BE2C (cell line): ENCODE results near the gene DRGX.

ENCODE experiments used
- DNase-seq: peaks from one replicate; pipeline ENCODE4 v3.0.0-alpha.2; 2020
- H3K27me3 ChIP-seq: fragments of 250-450 bp; sonication (Bioruptor Pico); 2 replicates; pipeline ENCODE4 v1.5.1; 2020; ENCODE audit warnings: mild to moderate bottlenecking
- H3K36me3 ChIP-seq: fragments of 250-450 bp; sonication (Bioruptor Pico); 2 replicates; pipeline ENCODE4 v1.5.1; 2020; ENCODE audit warnings: mild to moderate bottlenecking
- H3K4me1 ChIP-seq: fragments of 250-450 bp; sonication (Bioruptor Pico); 2 replicates; pipeline ENCODE4 v1.5.1; 2020
- H3K4me3 ChIP-seq: 2 replicates; pipeline ENCODE4 v1.5.1; 2011; ENCODE audit warnings: low read depth, low read length
- H3K9me3 ChIP-seq: fragments of 250-450 bp; sonication (Bioruptor Pico); 2 replicates; pipeline ENCODE4 v1.5.1; 2020
- TF ChIP-seq, protein P1 (sequence below): IDR thresholded peaks from 2 replicates; pipeline ENCODE4 v1.5.1; 2012; ENCODE audit warnings: mild to moderate bottlenecking, low read depth, low read length

Gene DRGX

DNA sequence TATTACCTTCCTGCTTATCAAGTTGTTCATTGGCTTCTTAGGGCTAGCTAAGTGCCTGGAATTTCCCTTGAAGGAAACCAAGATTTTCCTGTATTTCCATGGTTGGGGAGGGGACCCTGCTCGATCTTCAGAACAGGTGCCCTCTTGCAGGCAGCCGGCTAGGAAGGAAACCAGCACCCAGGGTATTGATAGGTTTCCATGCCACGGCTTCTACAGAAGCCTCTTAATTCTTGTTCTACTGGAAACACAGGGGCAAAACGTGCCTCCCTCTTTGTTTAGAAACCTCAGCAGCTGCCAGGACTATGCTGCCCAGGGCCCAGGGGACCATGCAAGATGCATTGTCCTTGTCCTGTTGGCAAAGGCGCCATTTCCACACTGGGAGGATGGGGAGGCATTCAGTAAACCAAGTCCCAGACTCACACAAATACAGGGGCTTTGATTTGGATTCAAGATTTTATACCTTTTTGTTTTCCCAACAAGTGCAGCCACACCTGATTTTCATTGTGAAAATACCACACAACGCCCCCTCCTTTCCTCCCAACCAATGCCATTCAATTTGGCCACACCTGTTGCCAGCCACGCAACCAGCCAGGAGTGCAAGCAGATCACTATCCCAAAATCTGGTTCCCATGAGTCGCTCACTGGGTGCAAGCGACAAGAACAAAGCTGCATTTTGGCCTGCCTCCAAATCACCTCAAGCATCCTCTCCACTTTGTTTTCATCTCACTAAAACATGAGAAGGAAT is 67.3 kb downstream of the DRGX start:
- no peaks in the 10 kb centered on the region for H3K27me3 ChIP-seq
- TF ChIP-seq, protein P1, sequence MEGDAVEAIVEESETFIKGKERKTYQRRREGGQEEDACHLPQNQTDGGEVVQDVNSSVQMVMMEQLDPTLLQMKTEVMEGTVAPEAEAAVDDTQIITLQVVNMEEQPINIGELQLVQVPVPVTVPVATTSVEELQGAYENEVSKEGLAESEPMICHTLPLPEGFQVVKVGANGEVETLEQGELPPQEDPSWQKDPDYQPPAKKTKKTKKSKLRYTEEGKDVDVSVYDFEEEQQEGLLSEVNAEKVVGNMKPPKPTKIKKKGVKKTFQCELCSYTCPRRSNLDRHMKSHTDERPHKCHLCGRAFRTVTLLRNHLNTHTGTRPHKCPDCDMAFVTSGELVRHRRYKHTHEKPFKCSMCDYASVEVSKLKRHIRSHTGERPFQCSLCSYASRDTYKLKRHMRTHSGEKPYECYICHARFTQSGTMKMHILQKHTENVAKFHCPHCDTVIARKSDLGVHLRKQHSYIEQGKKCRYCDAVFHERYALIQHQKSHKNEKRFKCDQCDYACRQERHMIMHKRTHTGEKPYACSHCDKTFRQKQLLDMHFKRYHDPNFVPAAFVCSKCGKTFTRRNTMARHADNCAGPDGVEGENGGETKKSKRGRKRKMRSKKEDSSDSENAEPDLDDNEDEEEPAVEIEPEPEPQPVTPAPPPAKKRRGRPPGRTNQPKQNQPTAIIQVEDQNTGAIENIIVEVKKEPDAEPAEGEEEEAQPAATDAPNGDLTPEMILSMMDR: no peak
- no peaks in the 10 kb centered on the region for H3K4me1 ChIP-seq
- H3K36me3 ChIP-seq: no peaks in the 10 kb centered on the region
- H3K4me3 ChIP-seq: no peak overlapping the region
- no peaks in the 10 kb centered on the region for H3K9me3 ChIP-seq
- no peak for DNase-seq

DNA sequence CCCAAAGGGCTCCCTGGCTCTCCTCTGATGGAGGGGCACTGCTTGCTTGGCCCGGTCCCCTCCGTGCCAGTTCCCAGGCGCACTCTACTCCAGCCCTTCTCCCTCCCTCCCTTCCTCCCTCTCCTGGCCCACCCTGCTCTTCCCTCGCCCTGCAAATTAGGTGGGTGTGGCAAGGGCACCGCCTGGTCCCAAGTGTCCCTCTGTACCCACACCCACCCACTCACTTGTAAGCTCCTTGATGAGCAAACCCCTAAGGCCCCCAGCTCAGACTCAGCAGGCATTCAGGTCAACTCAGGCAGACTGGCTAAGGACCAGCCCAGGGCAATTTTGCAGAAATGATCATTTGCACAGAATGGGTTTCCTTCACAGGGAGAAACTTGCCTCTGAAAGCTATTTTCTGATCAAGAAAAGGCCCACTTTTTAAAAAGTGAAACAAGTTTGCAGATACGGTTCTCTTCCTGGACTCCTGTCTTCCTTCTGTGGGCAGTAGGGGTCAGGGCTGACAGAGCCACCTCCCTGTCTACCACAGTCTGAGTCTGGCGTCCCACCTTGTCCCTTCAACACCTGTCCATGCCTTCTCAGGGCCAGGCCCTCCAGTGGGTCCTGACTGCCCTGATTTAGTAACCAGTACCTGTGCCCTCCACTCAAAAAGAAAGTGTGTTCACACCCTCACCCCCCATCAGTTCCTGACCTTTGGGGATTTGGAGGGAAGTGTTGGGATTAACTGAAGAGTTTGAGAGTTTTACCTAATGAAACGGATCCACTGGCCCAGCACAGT is 68.7 kb downstream of the DRGX start:
- no peak for DNase-seq
- no peak overlapping the region for H3K4me3 ChIP-seq
- no peaks in the 10 kb centered on the region for H3K9me3 ChIP-seq
- TF ChIP-seq, protein P1: no peak
- H3K27me3 ChIP-seq: no peaks in the 10 kb centered on the region
- H3K4me1 ChIP-seq: no peaks in the 10 kb centered on the region
- no peaks in the 10 kb centered on the region for H3K36me3 ChIP-seq

DNA sequence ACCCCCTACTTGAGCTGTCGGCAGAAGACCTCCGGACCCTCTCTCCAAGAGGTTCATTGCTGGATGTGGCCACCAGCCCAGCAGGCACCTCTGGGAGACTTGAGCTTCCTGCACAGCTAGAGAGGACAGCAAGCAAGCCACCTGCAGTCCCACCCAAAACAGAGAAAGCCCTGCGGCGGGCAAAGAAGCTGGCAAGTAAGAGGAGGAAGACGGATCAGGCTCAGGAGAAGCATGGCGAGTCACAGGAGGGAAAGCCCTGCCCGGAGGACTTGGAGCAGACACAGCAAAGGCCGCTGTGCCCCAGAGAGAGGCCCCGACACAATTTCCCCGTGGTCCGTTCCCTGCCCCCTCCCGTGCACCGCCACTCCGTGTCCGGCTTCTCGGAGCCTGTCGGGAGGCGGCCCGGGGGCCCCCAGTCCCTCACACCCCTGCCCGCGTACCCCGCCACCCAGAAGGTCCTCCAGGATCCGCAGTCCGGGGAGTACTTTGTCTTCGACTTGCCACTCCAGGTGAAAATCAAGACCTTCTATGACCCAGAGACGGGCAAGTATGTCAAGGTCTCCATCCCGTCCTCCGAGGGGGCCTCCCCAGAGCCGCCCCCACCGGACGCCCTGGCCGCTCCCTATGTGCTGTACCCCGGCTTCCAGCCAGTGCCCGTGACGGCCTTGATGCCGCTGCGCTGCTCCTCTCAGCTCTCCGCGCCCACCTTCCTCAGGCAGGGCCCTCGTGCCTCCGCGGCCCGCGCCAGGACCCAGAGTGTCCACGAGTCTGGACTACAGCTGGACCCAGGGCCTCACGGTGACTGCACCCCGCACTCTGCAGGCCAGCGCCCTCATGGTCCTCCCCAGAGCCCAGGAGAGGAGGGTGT is 69.7 kb downstream of the DRGX start:
- Histone ChIP-seq H3K9me3 (no peaks in the 10 kb centered on the region), H3K27me3 (no peaks in the 10 kb centered on the region), H3K4me1 (no peaks in the 10 kb centered on the region), H3K4me3 (no peak overlapping the region), H3K36me3 (no peaks in the 10 kb centered on the region)
- TF ChIP-seq, protein P1: no peak
- no peak for DNase-seq

DNA sequence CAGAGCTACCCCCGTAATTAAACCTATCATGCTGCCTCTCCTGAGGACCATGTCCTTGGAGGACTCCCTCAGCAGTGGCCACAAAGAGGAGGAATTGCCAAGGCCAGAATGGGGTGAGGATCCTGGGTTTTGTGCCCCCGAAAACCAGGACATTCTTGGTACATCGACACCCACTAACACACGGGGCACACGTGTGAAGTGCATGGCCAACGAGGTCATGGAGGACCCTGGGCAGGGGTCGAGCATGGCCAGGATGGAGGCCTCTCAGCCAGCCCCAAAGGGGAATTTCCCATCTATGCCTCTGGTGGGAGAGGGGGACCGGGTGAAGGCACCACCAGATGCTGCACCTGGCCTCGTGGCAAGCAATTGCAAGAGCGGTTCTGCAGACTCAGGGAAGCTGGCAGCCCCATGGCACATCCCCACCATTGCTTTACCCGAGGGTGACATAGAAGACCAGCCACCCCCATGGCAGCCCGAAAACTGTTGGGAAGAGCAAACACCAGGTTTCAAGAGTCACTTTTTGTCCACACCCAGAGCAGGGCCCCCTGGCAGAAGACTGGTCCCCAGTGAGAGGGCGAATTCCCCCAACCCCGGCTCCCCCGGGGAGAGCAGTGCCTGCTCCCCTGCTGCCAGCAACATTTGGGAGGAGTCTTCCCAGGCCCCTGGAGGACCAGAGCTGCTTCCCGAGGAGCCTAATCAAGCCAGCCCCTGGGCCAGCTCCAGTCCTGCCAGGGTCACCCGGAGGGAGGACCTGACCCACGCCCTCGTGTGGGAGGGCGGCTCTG is 70.6 kb downstream of the DRGX start:
- Histone ChIP-seq H3K4me1 (no peaks in the 10 kb centered on the region), H3K9me3 (no peaks in the 10 kb centered on the region), H3K27me3 (no peaks in the 10 kb centered on the region), H3K36me3 (no peaks in the 10 kb centered on the region), H3K4me3 (no peak overlapping the region)
- no peak for DNase-seq
- TF ChIP-seq, protein P1: no peak

DNA sequence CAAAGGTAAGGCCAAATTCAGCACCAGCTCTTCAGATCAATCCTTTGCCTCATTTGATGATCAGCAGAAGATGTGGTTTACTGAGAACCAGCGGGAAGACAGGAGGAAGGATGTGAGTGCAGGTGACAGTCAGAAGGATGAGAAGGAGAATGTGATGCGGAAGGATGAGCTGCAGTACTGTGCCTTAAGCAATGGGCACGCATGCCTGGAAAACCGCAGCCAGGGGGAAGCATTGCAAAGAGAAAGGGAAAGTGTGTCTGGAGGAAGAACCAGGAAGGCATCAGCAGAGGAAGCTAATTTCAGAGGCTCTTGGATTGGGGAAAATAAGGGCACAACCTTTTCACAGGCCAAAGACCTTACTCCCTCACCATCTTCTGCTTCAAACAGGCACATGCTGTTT is 71.2 kb downstream of the DRGX start:
- Histone ChIP-seq H3K27me3 (no peaks in the 10 kb centered on the region), H3K36me3 (no peaks in the 10 kb centered on the region), H3K4me1 (no peaks in the 10 kb centered on the region), H3K9me3 (no peaks in the 10 kb centered on the region), H3K4me3 (no peak overlapping the region)
- TF ChIP-seq, protein P1: peak; percentile 55
- peak; percentile 39 for DNase-seq
